T-helper 2 cell (primary cell): ENCODE measurements around the gene USH2A.

Experiments used
- DNase-seq, 5 experiments: peaks; one replicate each; pipeline versions ENCODE4 v3.0.0 to v3.0.0-alpha.2; 2012 to 2022

The USH2A gene

DNA sequence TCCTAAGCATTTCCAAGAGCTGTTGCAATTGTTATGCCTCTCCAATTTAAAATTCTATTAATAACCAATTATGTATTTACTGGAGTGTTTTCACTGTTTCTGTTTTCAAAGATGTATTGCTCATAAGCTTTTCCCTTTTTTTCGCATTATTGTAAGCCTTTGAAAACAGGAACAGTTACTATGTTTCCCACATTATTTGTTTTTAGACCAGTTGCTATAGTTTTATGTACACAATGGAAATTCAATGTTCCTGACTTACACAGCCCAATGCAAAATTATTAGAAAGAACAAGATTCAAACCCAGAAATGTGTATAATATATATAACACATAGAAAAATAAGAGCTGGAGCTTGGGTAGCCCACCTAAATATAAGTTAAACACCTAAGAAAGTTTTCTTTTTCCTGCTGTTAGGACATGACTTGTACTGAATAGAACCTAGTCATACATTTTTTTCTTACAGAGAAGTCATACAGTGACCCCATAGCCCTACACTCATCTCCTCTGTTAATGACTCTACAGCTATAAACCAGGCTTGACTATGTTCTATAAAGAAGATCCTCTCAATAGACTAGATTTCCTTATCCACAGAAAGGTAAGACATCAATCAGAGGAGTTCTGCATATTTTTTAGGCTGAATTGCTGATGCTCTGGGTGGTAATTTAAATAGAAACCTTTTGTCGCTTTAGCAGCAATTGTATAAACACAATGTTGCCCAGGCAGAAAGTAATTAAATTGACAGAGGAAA is 299.6 kb downstream of the USH2A start:
- no peak for DNase-seq

DNA sequence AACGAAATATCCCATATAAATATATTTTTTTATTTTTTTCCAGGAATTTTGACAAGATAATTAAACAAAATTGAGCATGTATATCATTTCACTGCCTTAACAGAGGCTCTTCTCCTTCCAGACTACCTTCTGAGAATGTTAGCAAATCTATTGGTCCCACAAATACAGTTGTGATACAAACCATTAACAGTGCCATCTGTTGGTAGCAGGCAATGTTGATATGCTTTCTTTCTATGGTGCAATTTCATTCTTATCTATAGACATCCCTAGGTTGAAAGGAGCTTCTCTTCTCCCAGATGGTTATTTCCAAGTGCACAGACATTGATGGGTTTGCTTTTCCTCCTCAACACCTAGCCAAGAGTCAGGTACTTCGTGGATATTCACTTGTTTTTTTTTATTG is 303.6 kb downstream of the USH2A start:
- peak in 1 of 5 experiments; percentile 2 for DNase-seq

DNA sequence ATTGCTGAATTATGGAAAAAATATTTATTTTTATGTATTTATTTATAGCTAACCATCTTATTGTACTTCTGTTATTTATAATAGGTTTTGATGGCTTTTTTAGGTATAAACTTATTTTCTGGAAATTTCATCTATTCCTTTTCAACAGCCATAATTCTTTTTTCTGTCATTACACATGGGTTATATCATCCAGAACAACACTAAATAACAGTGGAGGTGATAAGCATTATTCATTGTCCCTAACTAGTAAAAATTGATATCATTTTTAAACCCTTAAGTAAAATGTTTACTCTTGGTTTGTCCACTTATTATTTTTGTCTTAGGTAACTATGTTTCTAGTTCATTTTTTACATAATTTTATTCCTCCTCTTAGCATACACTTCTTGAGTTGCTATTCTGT is 309.1 kb downstream of the USH2A start:
- DNase-seq, result no peak

DNA sequence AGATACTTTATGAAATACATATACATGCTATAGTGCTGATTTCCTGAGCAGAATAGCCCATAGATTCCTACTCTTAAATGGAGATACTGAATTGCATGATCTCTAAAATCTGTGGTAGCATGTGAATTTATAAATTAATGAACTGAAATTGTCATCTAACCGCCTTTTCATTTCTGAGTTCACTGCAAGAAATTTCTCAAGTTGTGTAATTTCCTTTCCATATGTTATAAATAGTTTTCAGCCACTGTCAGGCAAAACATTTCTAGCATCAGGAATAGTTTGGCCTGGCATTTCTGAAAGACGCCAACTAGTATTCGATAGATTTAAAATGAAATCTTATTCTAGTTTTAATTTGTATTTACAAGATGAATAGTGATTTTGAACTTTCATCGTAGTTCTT is 310.1 kb downstream of the USH2A start:
- no peak for DNase-seq

DNA sequence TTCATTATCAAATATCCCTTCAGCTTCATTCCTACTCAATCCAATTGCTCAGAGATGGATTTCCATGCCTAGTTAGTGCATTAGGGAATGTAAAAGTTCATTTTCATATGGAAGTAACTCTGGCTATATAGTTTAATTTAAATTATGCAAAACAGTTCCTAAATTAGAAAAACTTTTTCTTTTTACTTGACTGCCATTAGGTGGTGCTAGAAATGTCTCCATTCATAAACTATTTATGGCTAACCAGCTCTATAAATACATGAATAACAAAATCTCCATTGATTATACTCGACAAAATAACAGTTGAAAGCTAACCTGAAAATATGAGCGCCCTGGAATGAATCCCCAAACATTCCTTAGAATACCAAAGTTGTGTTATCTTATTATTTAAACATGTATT is 311.4 kb downstream of the USH2A start:
- no peak for DNase-seq

DNA sequence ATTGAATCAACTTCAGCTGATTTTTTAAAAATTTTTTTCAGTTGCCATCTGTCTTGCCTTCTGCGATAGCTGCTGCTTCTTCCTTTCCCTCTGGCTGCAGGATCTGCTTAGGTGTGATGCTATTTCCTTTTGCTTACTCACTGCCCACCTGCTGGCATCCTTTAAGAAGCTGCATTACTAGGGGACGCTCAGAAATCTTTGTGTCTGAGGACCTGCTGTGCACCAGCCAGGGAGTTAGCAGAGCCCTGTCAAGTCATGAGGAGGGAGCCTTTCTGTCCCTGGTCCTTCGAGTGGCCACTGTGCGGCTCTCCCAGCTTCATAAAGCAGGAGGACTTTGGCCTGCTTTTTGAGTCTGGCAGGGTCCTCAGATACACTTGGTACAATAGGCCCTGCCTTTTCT is 327.8 kb downstream of the USH2A start:
- no peak for DNase-seq

DNA sequence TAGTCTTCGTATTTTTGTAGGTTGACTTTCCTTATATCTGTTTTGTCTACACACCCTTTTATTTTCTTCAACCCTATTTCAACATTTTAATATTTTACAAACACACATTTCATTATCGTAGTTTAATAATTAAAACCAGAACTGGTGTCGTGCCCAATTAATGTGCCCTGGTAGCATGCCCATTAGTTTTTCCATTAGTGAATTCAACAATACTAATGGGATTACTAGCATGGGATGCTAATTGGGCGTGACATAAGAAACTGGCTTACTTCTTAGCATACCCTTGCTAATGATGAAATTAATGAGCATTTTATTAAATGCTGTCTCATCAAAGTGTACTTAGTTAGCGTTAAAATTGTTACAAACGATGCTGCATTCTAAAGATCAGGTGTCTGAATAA is 332.7 kb downstream of the USH2A start:
- no peak for DNase-seq

DNA sequence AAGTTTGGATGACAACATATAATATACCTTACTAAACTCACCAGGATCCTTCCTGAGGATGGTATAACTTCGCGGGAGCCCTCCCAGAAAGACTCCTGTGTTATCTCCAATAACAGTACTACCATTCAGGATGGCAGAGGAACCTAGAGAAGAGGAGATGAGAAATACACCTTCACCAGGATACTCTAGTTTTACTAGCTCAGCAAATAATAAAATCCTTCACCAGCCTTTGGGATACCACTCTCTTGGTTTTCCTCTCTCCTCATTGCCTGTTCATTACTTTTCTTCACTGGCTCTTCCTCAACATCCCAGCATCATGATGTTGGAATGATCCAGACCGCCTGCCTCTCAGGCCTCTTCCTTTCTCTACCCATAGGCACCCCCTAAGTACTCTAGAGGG is 336.6 kb downstream of the USH2A start:
- DNase-seq, result no peak

DNA sequence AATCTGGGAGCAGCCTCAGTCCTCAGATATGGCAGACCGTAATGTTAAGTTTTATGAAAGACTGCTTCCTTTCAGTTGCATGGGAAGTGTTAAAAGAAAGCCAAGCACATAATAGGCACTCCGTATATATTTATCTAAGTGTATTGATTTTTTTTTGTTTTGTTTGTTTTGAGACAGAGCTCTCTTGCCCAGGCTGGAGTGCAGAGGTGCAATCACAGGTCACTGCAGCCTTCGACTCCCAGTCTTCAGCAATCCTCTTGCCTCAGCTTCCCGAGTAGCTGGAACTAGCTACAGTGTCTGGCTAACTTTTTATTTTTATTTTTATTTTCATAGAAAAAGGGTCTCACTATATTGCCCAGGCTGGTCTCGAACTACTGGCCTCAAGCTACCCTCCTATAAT is 341.8 kb downstream of the USH2A start:
- DNase-seq, result no peak

DNA sequence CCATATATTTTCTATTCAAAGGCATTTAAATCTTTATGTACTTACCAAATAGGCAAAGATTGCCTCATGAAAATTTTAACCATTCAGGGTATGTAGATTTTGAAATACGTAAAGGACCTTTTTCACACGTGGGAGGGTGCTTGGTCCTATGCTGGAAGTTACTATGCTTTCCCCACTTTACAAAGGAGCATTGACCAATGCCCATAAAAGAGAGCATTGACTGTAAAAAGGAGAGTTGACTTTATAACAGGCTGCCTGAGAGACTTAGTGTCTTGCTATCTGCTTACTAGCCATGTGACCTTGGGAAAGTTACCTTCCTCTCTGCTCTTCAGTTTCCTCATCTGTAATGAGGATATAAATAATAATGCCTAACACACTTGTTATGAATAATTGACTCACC is 346.5 kb downstream of the USH2A start:
- DNase-seq, result no peak

DNA sequence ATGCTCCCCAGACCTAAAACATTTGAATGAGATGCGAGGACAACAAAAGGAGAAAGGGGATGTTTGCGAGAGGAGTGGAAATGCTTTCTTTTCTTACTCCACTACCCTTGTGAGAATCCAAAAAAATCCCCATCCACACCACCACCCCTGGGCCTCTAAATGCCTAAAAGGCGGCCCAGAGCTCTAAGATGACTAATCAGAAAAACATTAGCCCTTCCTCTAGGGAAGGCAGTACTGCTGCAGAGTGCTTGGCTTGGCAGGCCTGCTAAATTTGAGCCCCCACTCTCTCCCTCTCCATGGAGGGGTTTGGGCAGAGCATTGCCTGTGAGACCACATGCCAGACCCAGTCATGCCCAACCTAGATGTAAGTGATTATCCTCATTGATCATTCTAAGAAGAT is 347.9 kb downstream of the USH2A start:
- DNase-seq, result no peak

DNA sequence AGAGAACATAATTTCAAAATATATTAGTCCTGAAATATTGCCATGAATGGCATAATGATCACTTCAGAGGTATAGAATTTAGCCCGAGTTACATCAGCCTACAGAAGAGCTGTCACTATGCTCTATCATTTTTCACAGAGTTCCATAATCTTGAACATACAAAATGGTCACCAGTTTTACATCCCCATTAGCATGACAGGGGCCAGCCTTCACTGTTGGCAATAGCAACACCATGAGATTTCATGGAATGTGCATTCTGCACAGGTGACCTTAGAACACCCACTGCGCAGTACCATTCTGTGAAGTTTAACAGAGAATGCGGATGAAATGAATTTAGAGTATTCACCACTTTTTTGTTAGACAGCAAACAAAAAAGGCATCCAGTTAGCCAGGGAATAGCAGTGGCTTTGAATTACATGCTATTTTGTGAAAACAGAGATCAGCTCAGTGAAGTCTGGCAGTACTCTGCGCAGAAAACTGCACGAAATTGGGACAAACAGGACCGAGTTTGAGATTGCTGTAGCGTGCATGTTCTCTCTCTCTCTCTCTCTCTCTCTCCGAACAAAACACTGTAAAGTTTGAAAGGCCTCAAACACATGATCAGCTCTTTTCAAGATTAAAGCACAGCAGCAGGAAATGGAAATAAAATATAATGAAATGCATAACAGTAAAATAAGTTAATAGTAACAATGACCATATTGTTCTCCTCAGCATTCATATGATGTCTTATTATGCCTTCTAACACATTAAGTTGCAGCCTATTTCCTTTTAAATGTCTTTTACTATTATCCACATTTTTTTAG is 349.3 kb downstream of the USH2A start:
- DNase-seq, result no peak

DNA sequence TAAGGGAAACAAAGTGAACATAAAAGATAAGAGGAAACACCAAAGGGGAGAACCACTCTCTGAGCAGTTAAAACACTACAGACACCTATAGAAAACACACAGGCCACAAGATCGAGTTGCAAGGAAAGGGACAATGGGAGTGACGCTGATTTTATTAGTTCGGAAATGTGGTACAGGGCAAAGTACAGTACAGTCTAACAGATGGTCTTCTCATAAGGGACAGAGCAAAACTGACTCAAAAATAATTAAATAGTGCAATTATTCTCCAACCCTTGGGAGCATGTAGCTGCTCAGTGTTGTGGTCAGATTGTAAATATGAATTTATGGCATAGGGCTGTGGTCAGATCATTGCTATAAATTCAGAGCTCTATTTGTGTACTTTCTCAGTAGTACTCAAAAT is 352.0 kb downstream of the USH2A start:
- no peak for DNase-seq

DNA sequence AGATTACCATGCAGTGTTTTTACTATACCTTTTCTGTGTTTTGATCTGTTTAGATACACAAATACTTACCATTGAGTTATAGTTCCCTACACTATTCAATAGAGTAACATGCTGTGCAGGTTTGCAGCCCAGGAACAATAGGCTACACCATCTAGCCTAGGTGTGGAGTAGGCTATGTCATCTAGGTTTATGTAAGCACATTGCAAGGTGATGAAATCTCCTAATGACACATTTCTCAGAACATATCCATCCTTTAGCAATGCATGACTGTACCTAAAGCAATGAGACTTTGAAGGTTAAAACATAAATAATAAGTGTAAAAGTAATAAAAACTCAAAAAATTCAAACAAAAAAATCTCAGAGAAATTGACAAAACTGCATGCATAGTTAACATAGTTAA is 358.6 kb downstream of the USH2A start:
- no peak for DNase-seq

DNA sequence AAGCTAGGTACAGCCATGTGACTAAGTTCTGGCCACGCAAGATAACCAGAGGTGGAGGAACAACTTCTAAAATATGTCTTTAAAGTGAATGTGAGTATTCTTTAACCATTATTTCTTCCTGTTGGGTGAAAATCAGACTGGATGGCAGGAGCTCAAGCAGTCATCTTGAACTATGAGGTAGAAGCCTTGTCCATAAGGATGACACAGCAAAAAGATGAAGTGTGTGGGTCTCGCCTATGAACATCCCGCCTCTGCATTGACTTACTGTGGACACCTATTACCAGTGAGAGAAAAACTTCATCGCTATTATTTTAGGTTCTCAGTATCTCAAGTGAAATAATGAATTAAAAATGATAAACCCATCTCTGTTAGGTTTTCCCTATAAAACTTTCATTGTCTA is 365.3 kb downstream of the USH2A start:
- DNase-seq, result no peak

DNA sequence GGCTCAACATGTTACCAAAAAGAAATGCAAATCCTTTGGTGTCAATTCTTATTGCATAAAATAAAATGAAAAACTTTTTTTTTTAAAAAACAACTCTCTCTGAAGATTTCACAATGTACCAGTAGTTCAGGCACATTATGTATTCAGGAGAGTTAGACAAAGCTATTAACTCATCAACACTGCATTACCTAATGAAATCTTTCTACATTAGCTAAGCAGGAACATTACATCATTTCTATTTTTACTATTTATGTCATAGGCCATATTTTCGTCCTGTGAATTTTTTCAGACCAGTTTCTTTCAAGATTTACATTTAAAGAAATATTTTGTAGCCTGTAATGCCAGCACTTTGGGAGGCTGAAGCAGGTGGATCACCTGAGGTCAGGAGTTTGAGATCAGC is 366.2 kb downstream of the USH2A start:
- DNase-seq, result no peak

DNA sequence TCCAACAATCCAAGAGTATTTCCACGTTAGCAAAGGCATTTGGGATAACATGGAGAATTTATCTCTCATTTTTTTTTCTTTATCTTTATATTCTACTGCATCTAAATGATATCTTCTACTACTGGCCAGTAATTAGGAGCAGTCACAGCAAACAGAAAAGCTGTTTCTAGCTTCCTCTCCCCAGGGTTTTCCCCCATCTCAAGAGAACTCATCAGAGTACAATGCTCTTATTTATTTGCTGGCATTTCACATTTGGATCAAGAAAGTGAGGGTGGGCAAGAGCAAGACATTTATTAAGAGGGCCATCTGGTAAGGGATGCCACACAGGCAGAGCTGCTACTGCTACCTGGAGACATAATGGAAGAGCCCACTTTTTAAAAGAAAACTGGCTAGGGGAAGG is 368.2 kb downstream of the USH2A start:
- DNase-seq, result no peak

DNA sequence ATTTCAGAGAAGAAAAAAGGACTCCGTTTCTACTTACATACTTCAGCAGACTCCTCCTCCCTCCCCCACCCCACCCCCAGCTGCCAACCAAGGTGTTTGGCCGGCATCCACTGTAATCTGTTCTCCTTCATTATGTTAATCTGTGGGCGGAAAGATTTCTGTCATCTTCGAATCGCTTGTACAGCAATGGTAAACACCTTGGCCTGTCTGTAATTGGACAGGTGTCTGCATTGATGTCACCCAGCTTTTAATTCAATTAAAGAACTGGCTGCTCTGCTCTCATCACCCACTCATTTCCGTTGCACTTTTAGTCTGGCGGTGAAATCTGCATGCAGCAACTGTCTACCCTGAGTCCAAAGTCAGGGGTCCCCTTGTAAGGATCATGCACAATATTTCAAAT is 368.6 kb downstream of the USH2A start:
- DNase-seq, result no peak

DNA sequence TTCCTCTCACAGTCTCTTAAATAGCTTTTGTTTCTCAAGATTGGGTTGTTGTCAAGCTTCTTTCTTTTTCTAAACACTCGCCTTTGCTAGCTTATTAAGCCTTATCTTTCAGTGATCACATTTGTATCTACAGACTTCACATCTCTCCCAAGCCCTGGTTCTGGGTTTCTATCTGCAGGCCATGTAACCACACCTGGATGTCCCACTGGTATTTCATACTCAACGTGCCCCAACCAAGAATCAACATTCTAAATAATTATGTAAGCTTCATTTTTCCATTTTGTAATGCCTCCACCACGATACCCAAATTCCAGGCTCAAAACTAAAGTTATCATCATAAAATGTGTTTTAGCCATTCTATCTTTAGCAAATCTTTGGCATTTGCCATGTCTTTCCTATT is 372.2 kb downstream of the USH2A start:
- DNase-seq, result no peak

DNA sequence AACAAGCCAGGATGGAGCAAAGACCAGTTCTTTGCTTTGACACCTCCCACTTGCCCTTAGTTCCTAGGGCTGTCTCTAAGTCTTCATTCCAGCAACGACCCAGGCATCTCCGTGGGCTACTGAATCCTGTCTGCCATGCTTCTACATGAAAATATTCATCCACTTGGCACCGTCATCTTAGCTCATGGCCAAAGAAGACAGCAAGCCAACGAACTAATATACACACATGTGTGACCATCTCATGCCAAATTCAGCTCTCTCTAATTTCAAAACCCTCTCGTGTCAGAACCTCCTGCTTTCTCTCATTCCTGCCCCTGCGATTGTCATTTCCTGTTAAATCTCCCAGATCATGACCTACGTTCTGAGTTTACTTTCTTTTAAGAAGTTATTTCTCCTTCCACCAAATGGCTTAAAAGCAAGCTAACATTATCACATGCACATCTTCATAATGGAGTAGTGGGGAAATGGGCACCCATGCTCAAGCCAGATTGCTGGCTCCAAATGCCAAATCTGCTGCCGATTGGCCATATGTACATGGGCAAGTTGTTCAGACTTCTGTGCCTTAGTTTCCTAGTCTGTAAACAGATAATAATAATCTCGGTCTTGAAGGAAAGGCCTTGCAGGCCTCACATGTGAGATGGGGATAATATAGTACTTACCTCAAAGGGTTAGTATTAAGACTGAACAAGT is 373.4 kb downstream of the USH2A start:
- DNase-seq, result no peak

DNA sequence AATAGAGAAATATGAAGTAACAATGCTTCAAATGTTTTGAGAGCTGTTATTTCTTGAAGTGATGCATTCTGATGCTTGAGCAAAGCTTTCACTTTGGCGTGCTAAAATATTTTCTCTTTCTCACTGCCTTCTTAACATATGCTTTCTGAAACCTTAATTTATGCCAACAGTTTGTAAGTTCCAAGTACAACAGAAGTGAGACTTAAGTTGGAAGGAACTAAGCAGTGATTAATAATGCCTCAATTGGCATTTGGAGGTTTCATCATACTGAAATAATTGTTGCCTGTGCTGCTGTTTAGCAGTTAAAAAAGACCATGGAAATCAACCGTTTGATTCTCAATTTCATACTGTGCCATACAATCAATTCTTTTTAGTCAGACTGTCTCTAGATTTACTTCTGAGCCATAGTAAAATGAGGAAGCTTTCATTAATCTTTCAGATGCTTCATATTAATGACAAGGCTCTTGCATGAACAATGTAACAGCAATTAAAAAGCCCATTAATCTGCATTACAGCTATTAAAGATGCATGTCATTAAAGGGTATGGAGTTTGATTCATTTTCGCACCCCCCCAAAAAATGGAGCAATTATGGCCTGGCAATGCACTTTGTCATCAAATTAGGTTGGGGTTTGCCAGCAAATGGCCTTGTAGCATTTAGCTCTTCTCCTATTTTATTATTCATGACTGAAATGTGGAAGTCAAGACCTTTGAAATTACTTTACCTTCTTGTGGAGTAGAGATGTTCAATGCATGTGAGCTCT is 375.3 kb downstream of the USH2A start:
- no peak for DNase-seq

DNA sequence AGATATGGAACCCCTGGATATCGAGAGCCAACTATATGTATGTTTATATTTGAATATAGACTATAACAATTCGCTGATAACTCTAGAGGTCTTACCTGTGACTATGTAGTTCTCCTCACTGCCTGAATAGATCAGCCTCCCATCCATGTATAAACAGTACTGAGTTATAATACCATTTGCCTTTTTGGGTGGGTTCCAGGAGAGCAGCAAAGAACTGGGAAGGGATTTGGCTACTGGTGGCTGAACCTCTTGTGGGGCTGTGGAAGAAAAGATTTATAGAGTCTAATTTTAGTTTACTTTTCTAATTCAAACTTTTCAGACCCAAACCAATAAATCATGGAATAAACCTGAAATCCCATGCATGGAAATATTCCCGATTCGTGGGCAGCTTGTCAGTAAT is 376.9 kb downstream of the USH2A start:
- DNase-seq, result no peak

DNA sequence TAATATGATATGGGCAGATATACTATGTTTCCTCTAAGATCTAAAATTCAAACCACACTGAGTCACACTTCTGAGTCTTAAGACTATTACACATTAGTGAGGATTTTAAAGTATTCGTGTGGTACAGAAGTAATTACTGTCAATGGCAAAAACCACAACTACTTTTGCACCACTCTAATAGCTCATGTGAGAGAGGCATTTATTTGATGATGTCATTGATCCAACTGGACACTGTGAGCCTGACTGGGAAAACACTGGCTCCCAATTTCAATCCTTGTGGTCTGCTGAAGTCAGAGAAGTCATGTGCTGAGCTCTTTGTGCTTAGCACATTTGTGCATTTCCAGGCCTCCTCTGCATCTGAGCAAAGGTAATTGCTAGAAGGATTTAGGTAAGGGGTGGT is 377.8 kb downstream of the USH2A start:
- no peak for DNase-seq
